Measurements from ENCODE around the gene VGLL4. TPM values are rescaled to one million over a fixed set of nuclear protein-coding genes. Genes with fewer than 3 reads are reported as not detected.

Gene VGLL4
- total RNA-seq, 2 experiments from 2014 or later: 37.1 TPM

DNA sequence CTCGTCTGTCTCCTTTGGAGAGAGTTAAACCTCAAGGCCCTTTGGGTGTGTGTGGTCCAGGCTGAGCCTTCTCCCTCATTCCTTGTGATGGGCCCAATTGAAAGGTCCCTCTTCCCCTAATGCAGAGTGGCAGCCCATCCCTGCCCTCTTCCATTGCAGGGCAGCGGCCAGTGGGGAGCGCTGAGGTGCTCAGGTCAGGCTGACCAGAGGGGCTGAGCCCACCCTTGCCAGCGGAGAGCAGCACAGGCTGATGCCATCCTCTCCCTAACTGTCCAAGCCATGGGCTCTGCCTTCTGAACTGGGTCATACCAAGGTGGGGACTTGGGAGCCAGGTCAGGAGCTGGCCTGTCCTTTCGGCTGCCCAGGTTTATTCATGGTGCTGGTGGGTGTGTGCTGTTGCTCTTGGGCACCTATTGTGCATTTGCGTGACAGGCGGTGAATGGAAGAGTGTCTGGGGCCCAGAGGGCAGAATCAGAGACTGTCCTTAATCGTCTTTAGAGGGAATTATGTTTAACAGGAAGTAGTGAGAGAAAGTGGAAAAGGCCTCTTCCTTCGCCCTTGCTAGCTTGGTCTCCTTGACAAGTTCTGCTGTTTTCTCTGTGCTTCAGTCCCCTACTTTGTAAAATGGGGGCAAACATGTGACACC, 96.9 kb downstream of the VGLL4 start:
- Mint-ChIP-seq H3K27me3 (ENCODE audit: low read depth) (no peaks in the 10 kb centered on the region), H3K4me3 (no peak overlapping the region), H3K4me1 (ENCODE audit: low read depth) (no peaks in the 10 kb centered on the region), H3K36me3 (ENCODE audit: low read depth) (peaks cover 4% of the 10 kb centered on the region), H3K9me3 (ENCODE audit: insufficient read depth) (no peaks in the 10 kb centered on the region), H3K27ac (no peak overlapping the region)
- ATAC-seq (no peak), DNase-seq (no peak)
- CTCF ChIA-PET: no interaction called here
- POLR2A ChIA-PET: no interaction called here

GRCh38 chr3:11545186-11545851, 98.4 kb downstream of the VGLL4 start:
- Mint-ChIP-seq H3K4me3 (no peak overlapping the region), H3K36me3 (ENCODE audit: low read depth) (no peaks in the 10 kb centered on the region), H3K4me1 (ENCODE audit: low read depth) (no peaks in the 10 kb centered on the region), H3K27me3 (ENCODE audit: low read depth) (no peaks in the 10 kb centered on the region), H3K9me3 (ENCODE audit: insufficient read depth) (no peaks in the 10 kb centered on the region), H3K27ac (no peak overlapping the region)
- POLR2A ChIA-PET: no interaction called here
- DNase-seq (no peak), ATAC-seq (no peak)
- CTCF ChIA-PET: no interaction called here

- POLR2A ChIA-PET: no interaction called here
- Mint-ChIP-seq H3K27me3 (ENCODE audit: low read depth) (no peaks in the 10 kb centered on the region), H3K4me3 (no peak overlapping the region), H3K27ac (no peak overlapping the region), H3K9me3 (ENCODE audit: insufficient read depth) (no peaks in the 10 kb centered on the region), H3K4me1 (ENCODE audit: low read depth) (no peaks in the 10 kb centered on the region), H3K36me3 (ENCODE audit: low read depth) (no peaks in the 10 kb centered on the region)
- DNase-seq (no peak), ATAC-seq (no peak)
- CTCF ChIA-PET: no interaction called here
Observed at GRCh38 chr3:11544412-11545181, 99.1 kb downstream of the VGLL4 start.

- ChIA-PET POLR2A (no interaction called here), CTCF (no interaction called here)
- Mint-ChIP-seq H3K4me1 (ENCODE audit: low read depth) (no peaks in the 10 kb centered on the region), H3K4me3 (no peak overlapping the region), H3K9me3 (ENCODE audit: insufficient read depth) (no peaks in the 10 kb centered on the region), H3K27ac (no peak overlapping the region), H3K27me3 (ENCODE audit: low read depth) (no peaks in the 10 kb centered on the region), H3K36me3 (ENCODE audit: low read depth) (no peaks in the 10 kb centered on the region)
- no peak for DNase-seq
- no peak for ATAC-seq
Observed at GRCh38 chr3:11543948-11544387, 99.7 kb downstream of the VGLL4 start.

- Mint-ChIP-seq H3K4me3 (no peak overlapping the region), H3K27me3 (ENCODE audit: low read depth) (no peaks in the 10 kb centered on the region), H3K4me1 (ENCODE audit: low read depth) (no peaks in the 10 kb centered on the region), H3K27ac (no peak overlapping the region), H3K36me3 (ENCODE audit: low read depth) (no peaks in the 10 kb centered on the region), H3K9me3 (ENCODE audit: insufficient read depth) (no peaks in the 10 kb centered on the region)
- ChIA-PET CTCF (no interaction called here), POLR2A (no interaction called here)
- no peak for ATAC-seq
- no peak for DNase-seq
Observed at GRCh38 chr3:11543141-11543947, 100.4 kb downstream of the VGLL4 start.

DNA sequence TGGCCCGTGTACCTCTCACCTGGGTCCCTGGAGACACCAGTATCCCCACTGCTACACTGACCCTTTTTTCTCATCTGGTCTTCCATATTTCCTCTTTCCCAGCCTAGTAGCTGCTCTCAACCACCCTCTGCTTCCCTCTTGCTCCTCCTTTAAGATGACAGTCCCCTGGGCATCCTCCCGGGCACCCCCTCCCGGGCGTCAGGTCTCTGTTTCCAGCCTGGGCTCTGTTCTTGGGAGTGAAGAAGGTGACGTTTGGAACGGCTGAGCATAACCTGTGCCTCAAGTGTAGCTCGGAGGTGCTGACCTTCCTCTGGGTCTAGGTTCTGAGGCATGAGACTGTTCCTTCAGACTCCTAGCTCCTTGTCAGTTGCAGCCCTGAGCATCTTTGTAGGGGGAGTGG, 101.2 kb downstream of the VGLL4 start:
- Mint-ChIP-seq H3K4me1 (ENCODE audit: low read depth) (no peaks in the 10 kb centered on the region), H3K36me3 (ENCODE audit: low read depth) (no peaks in the 10 kb centered on the region), H3K9me3 (ENCODE audit: insufficient read depth) (no peaks in the 10 kb centered on the region), H3K4me3 (no peak overlapping the region), H3K27me3 (ENCODE audit: low read depth) (no peaks in the 10 kb centered on the region), H3K27ac (no peak overlapping the region)
- ChIA-PET POLR2A (no interaction called here), CTCF (no interaction called here)
- ATAC-seq: no peak
- DNase-seq: no peak

DNA sequence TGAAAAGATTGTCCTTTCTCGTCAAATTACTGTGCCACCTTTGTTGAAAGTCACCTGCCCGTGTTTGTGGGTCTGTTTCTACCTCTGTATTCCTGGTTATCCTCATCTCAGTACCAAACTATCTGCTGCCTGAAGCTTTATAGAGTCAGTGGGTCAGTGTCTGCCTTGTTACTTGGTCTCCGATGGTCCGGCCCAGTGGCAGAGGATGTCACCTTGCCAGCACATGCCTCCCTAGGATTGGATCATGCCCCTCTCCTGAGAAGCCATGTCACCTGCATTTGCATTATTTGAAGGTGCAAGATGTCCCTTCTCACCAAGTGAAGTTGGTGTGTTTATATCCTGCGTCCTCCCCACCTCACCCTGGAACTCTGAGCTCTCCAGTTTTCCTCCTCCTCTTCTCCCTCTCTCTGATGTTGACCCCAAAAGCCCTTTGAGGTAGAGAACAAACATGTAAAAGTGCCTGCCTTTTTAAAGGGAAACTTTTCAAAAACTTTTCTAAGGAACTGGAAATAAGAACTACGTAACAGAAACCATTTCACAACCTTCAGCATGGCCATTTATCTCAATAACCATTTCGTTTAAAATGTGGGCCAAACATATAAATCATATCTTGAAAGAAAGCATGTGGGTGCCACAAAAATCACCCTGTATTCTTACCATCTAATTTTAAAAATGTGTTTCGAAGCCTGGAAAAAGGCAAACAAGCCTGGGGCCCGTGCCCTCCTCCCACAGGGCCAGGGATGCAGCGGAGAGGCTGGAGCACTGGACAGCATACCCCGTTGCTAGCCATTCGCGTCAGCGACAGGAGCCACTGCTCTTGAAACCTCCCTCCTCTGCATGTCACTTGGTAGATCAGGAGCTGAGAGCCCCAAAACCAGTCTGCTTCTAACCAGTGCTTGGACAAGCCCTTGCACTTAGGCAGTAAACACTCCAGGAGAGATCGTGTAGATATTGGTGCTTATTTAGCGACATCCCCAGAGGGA, 102.1 kb downstream of the VGLL4 start:
- H3K4me3 Mint-ChIP-seq: no peak overlapping the region
- H3K27me3 Mint-ChIP-seq (ENCODE audit: low read depth): no peaks in the 10 kb centered on the region
- H3K27ac Mint-ChIP-seq: no peak overlapping the region
- POLR2A ChIA-PET: no interaction called here
- H3K4me1 Mint-ChIP-seq (ENCODE audit: low read depth): no peaks in the 10 kb centered on the region
- CTCF ChIA-PET: no interaction called here
- H3K36me3 Mint-ChIP-seq (ENCODE audit: low read depth): no peaks in the 10 kb centered on the region
- no peak for DNase-seq
- no peaks in the 10 kb centered on the region for H3K9me3 Mint-ChIP-seq (ENCODE audit: insufficient read depth)
- ATAC-seq: no peak

DNA sequence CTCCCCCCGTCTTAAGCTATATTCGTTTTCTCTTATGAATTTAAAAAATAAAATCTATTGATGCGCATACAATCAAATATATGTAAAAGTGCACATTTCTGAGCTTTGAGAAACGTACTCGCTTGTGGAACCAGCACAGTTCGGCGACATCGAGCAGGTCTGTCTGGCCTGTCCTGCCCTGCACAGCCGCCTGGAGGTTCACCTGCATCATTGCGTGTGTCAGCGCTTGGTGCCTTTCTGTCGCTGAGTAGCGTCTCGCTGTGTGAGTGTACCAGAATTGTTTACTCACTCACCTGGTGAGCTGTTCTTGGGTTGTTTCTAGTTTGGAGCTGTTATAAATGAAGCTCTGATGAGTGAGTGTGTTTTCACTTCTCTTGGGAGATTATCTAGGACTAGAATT, 104.0 kb downstream of the VGLL4 start:
- H3K9me3 Mint-ChIP-seq (ENCODE audit: insufficient read depth): no peaks in the 10 kb centered on the region
- no peaks in the 10 kb centered on the region for H3K4me1 Mint-ChIP-seq (ENCODE audit: low read depth)
- no peak for ATAC-seq
- no peaks in the 10 kb centered on the region for H3K27me3 Mint-ChIP-seq (ENCODE audit: low read depth)
- no peak overlapping the region for H3K4me3 Mint-ChIP-seq
- ChIA-PET CTCF (no interaction called here), POLR2A (no interaction called here)
- no peaks in the 10 kb centered on the region for H3K36me3 Mint-ChIP-seq (ENCODE audit: low read depth)
- H3K27ac Mint-ChIP-seq: no peak overlapping the region
- no peak for DNase-seq

GRCh38 chr3:11539218-11539617, 104.5 kb downstream of the VGLL4 start:
- Mint-ChIP-seq H3K36me3 (ENCODE audit: low read depth) (no peaks in the 10 kb centered on the region), H3K27me3 (ENCODE audit: low read depth) (no peaks in the 10 kb centered on the region), H3K4me3 (no peak overlapping the region), H3K9me3 (ENCODE audit: insufficient read depth) (no peaks in the 10 kb centered on the region), H3K4me1 (ENCODE audit: low read depth) (no peaks in the 10 kb centered on the region), H3K27ac (no peak overlapping the region)
- no peak for DNase-seq
- POLR2A ChIA-PET: no interaction called here
- ATAC-seq: no peak
- CTCF ChIA-PET: no interaction called here

- Mint-ChIP-seq H3K27ac (no peak overlapping the region), H3K36me3 (ENCODE audit: low read depth) (no peaks in the 10 kb centered on the region), H3K4me1 (ENCODE audit: low read depth) (no peaks in the 10 kb centered on the region), H3K9me3 (ENCODE audit: insufficient read depth) (no peaks in the 10 kb centered on the region), H3K27me3 (ENCODE audit: low read depth) (no peaks in the 10 kb centered on the region), H3K4me3 (no peak overlapping the region)
- POLR2A ChIA-PET: no interaction called here
- CTCF ChIA-PET: interaction anchor here (0.6 kb wide), 1 partner anchor 84 kb away, joined by 3 read pairs; no protein-coding TSS in a partner anchor
- DNase-seq (no peak), ATAC-seq (no peak)
Observed at GRCh38 chr3:11538581-11538980, 105.1 kb downstream of the VGLL4 start.

DNA sequence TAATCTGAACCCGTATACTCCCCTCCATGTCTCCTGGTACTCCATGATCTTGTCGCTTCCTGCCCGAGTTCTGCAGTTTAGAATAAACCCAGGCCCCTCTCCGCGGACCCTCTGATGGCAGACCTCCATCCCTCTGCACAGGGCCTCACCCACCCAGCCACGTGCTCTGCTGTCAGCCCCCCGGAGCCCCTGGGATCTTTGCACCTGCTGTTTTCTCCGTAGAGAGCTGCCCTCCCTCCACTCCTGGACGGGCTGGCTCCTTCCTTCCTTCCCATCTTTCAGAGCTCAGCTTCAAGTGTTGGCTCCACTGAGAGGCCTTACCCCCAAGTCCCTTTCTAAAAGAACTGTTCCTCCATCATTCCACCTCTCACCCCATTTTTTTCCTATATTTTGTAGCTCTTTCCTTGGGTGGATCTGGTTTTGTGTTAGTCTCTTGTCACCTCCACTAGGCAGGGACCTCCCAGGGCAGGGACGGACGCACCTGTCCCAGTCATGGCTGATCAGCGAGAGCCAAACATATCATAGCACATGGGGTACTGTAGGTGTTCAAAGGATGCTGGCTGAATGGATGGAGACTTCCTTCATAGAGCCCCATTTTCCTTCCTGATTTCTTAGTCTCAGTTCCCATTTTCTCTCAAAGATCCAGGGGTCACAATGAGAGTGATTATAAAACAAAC, 106.6 kb downstream of the VGLL4 start:
- Mint-ChIP-seq H3K27ac (no peak overlapping the region), H3K36me3 (ENCODE audit: low read depth) (no peaks in the 10 kb centered on the region), H3K4me1 (ENCODE audit: low read depth) (no peaks in the 10 kb centered on the region), H3K27me3 (ENCODE audit: low read depth) (no peaks in the 10 kb centered on the region), H3K4me3 (no peak overlapping the region), H3K9me3 (ENCODE audit: insufficient read depth) (no peaks in the 10 kb centered on the region)
- ChIA-PET POLR2A (no interaction called here), CTCF (no interaction called here)
- DNase-seq (no peak), ATAC-seq (no peak)

Measured in activated CD8-positive, alpha-beta T cell treated with anti-CD3 and anti-CD28 coated beads, Interleukin-2, amount 10 ng/mL, durations not matched to agents 7 days and 5 days (primary cell).